Esophagus muscularis mucosa (tissue), 3 donors: ENCODE measurements around the gene ITPR1.

ENCODE experiments used
- EP300 ChIP-seq: sonication (generic); formaldehyde crosslinking; IDR thresholded peaks from one replicate; pipeline ENCODE4 v1.6.1; 2017; ENCODE audit warnings: antibody characterized with exemption
- POLR2AphosphoS5 ChIP-seq, 2 donors: sonication (generic); formaldehyde crosslinking; IDR thresholded peaks; one replicate each; pipeline ENCODE4 v1.6.1; 2017; ENCODE audit warnings: antibody characterized with exemption in 2 of 2

DNA sequence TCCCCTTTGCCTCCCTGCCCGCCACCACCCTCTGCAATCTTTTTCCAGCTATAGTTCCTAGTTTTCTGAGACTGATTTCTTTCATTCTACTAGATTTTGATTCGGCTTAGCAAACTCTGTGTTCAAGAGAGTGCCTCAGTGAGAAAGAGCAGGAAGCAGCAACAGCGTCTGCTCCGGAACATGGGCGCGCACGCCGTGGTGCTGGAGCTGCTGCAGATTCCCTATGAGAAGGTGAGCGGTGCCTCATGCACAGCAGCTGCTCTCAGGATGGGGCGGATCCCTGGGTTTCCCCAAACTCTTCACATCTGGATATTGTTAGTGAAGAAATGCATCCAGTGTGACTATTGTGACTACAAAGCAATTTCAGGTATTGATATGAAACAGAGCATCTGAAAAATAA lies 191.8 kb downstream of the ITPR1 start:
- TF ChIP-seq POLR2AphosphoS5 (IDR thresholded peaks at IDR 0.05) (no peak), EP300 (no peak)
